Endothelial cell of umbilical vein (primary cell): ENCODE measurements around the gene MXD4. TPM values are rescaled to one million over a fixed set of nuclear protein-coding genes. Genes with fewer than 3 reads are reported as not detected.

Experiments used
- BruUV-seq: library from RNA; stranded (reverse); fragments of 400-500 nt; replicated peaks from 2 replicates; lab custom pipeline; 2021; lab: Mats Ljungman, UMichigan
- CTCF ChIA-PET: fragments of 300-600, 350-600 bp; sonication (Branson Sonifier 250); formaldehyde crosslinking; loops from one replicate; lab custom pipeline; 2021; ENCODE audit warnings: antibody characterized with exemption, inconsistent platforms; lab: Charles Lee
- POLR2A ChIA-PET: fragments of 300-600, 350-600 bp; sonication (Branson Sonifier 250); formaldehyde crosslinking; loops from one replicate; lab custom pipeline; 2021; ENCODE audit warnings: antibody characterized with exemption, inconsistent platforms; lab: Charles Lee
- DNase-seq: peaks from one replicate; pipeline ENCODE4 v3.0.0-alpha.2; 2011; ENCODE audit warnings: low read depth, low spot score
- FAIRE-seq: peaks from 2 replicates; lab custom pipeline; 2011; peaks lifted over from hg19 to GRCh38; lab: Jason Lieb, UNC
- H2AFZ ChIP-seq: 2 replicates; pipeline ENCODE4 v1.6.0; 2012; ENCODE audit warnings: low read depth, low read length, control low read depth, inconsistent platforms
- H3K27ac ChIP-seq: 2 replicates; pipeline ENCODE4 v1.5.1; 2011; ENCODE audit warnings: low read depth, mild to moderate bottlenecking, control low read depth, low read length, moderate library complexity; ENCODE audit not compliant: insufficient read depth
- H3K27me3 ChIP-seq, 2 experiments: 2 replicates each; pipeline versions ENCODE4 v1.6.0 to v1.6.1; 2011; ENCODE audit warnings: low read length in 2 of 2, mixed read lengths in 1 of 2; ENCODE audit not compliant: control insufficient read depth in 2 of 2, insufficient read depth in 2 of 2
- H3K36me3 ChIP-seq, 2 experiments: 2 replicates in 1 of 2; 3 replicates in 1 of 2; pipeline ENCODE4 v1.5.1; 2011; ENCODE audit warnings: low read length in 2 of 2, mild to moderate bottlenecking in 1 of 2, moderate library complexity in 1 of 2; ENCODE audit not compliant: control insufficient read depth in 2 of 2, insufficient read depth in 2 of 2; ENCODE audit errors: extremely low read depth in 1 of 2
- H3K4me1 ChIP-seq: 3 replicates; pipeline ENCODE4 v1.5.1; 2011; ENCODE audit warnings: mild to moderate bottlenecking, low read length; ENCODE audit not compliant: control insufficient read depth, insufficient read depth; ENCODE audit errors: extremely low read depth
- H3K4me2 ChIP-seq: 2 replicates; pipeline ENCODE4 v1.6.1; 2011; ENCODE audit warnings: low read length, control low read depth, mixed read lengths; ENCODE audit not compliant: insufficient read depth
- H3K4me3 ChIP-seq, 3 experiments: fragments of 200-600 bp in 1 of 3; sonication (generic), shearing (Covaris generic) in 1 of 3; replicated peaks in 1 of 3; 2 replicates each; pipeline ENCODE4 v1.5.1; 2011 to 2016; ENCODE audit warnings: control low read depth in 3 of 3, low read length in 3 of 3, mild to moderate bottlenecking in 2 of 3, inconsistent platforms in 1 of 3, low read depth in 1 of 3, moderate library complexity in 1 of 3; ENCODE audit not compliant: insufficient read depth in 1 of 3
- H3K79me2 ChIP-seq: 2 replicates; pipeline ENCODE4 v1.6.0; 2012; ENCODE audit warnings: low read length, inconsistent platforms; ENCODE audit not compliant: control insufficient read depth, insufficient read depth
- H3K9ac ChIP-seq: replicated peaks from 2 replicates; pipeline ENCODE3; 2011; ENCODE audit warnings: low read length, control low read depth; ENCODE audit not compliant: insufficient read depth; ENCODE audit errors: extremely low read depth
- H3K9me1 ChIP-seq: replicated peaks from 3 replicates; pipeline ENCODE4 v1.6.0; 2011; ENCODE audit warnings: mild to moderate bottlenecking, low read length; ENCODE audit not compliant: control insufficient read depth, insufficient read depth; ENCODE audit errors: extremely low read depth
- H3K9me3 ChIP-seq: replicated peaks from 2 replicates; pipeline ENCODE4 v1.5.1; 2012; ENCODE audit warnings: low read length, inconsistent platforms; ENCODE audit not compliant: control insufficient read depth, insufficient read depth
- H4K20me1 ChIP-seq: replicated peaks from 2 replicates; pipeline ENCODE3; 2011; ENCODE audit warnings: mild to moderate bottlenecking, low read length; ENCODE audit not compliant: control insufficient read depth, insufficient read depth; ENCODE audit errors: extremely low read depth
- EZH2 ChIP-seq: IDR thresholded peaks from 2 replicates; pipeline ENCODE4 v1.6.1; 2012; ENCODE audit warnings: borderline replicate concordance, low read depth, mild to moderate bottlenecking, moderate library complexity, low read length, inconsistent platforms; ENCODE audit not compliant: severe bottlenecking
- FOS ChIP-seq: IDR thresholded peaks from 2 replicates; pipeline ENCODE4 v1.6.1; 2011; ENCODE audit warnings: mild to moderate bottlenecking, low read length, moderate library complexity, borderline replicate concordance; ENCODE audit not compliant: insufficient read depth
- GATA2 ChIP-seq: IDR thresholded peaks from 2 replicates; pipeline ENCODE4 v1.7.0; 2011; ENCODE audit warnings: low read depth, mild to moderate bottlenecking, moderate library complexity, mixed read lengths, low read length; ENCODE audit not compliant: insufficient read length, insufficient read depth
- JUN ChIP-seq: IDR thresholded peaks from 2 replicates; pipeline ENCODE4 v1.6.1; 2011; ENCODE audit warnings: borderline replicate concordance, low read depth; ENCODE audit not compliant: insufficient read length, insufficient read depth
- MYC ChIP-seq: IDR thresholded peaks from one replicate; pipeline ENCODE4 v1.6.1; 2011; ENCODE audit warnings: mild to moderate bottlenecking, low read depth, low read length
- POLR2A ChIP-seq: IDR thresholded peaks from 2 replicates; pipeline ENCODE4 v1.6.1; 2012; ENCODE audit warnings: low read depth, mild to moderate bottlenecking, control low read depth, low read length
- POLR2AphosphoS5 ChIP-seq: IDR thresholded peaks from 2 replicates; pipeline ENCODE4 v1.6.1; 2012; ENCODE audit warnings: low read depth, mild to moderate bottlenecking, control low read depth, low read length, moderate library complexity; ENCODE audit not compliant: insufficient read depth
- dilution Hi-C: fragments of 300-500 bp; cut with MboI; formaldehyde crosslinking; loops from one replicate; pipeline ENCODE4 v1.15.0; 2019; ENCODE audit warnings: low sequenced_read_pairs; ENCODE audit not compliant: extremely low pct_ligation_motif_present
- intact Hi-C: fragments of 100-400 bp; cut with micrococcal nuclease; formaldehyde crosslinking; loops from one replicate; pipeline ENCODE4 v1.10.0; 2022
- polyA plus RNA-seq, 4 experiments: library from polyadenylated mRNA; depleted of rRNA in 3 of 4; stranded (reverse) in 3 of 4; unstranded in 1 of 4; fragments of >200 nt; gene quantifications; 2 replicates each; pipeline versions ENCODE4 v1.2.1 to v1.2.3, GENCODE V29; 2011 to 2012; ENCODE audit warnings: missing spikeins in 1 of 4
- total RNA-seq: library from RNA; stranded (reverse); gene quantifications from 2 replicates; pipeline ENCODE4 v1.2.3, GENCODE V29; 2021
- TF ChIP-seq, protein P1 (sequence below), 2 donors: IDR thresholded peaks; 1 replicate in 1 of 2; 2 replicates in 1 of 2; pipeline ENCODE4 v1.5.1; 2011; ENCODE audit warnings: low read length in 2 of 2, mild to moderate bottlenecking in 2 of 2, moderate library complexity in 2 of 2, control low read depth in 1 of 2, inconsistent platforms in 1 of 2, low read depth in 1 of 2; ENCODE audit not compliant: insufficient read depth in 1 of 2; ENCODE audit errors: extremely low read depth in 1 of 2
- TF ChIP-seq, protein P2 (sequence below): IDR thresholded peaks from 2 replicates; pipeline ENCODE4 v1.6.1; 2011; ENCODE audit not compliant: insufficient read depth, insufficient read length

The MXD4 gene
- total and polyA plus RNA-seq, 2 donors (not counting 3 experiments of a cell fraction or from before 2014, with no cell fraction given): 62.7 to 74.1 TPM

DNA sequence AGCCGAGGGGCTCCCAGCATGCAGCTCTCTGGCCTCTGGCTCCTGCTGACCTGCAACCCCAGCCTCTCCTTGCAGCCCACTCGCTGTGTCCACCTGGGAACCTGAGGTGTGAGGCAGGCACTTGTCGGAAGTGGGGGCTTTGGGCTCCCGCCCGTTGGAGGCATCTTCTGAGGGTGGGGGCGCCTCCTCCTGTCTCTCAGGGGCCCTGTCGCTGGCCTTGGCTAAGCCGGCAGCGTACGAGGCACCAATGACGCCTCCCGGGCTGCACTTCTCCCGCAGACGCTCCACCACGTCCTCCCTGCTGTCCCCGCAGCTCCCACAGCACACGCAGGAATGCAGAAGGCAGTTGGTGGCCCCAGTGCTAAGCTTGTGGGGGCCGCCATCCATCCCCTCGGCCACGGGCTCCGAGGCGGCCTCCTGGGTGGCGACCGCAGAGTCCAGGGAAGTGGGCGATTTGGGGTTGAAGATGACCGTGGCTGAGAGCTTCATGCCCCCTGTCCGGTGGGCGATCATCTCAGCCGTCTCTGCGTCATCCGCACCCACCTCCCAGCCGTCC is 42.5 kb upstream of the MXD4 start:
- Histone ChIP-seq H3K4me1 (no peaks in the 10 kb centered on the region), H3K36me3 (no peaks in the 10 kb centered on the region), H3K4me3 (no peak overlapping the region), H3K9me1 (no peaks in the 10 kb centered on the region), H3K9ac (no peak overlapping the region), H3K79me2 (no peaks in the 10 kb centered on the region), H3K27me3 (no peaks in the 10 kb centered on the region), H3K27ac (no peak overlapping the region), H4K20me1 (no peaks in the 10 kb centered on the region), H3K9me3 (no peaks in the 10 kb centered on the region), H2AFZ (no peak overlapping the region), H3K4me2 (no peak overlapping the region)
- no TSS peak for BruUV-seq
- no peak for TF ChIP-seq POLR2A
- no peak for TF ChIP-seq POLR2AphosphoS5
- TF ChIP-seq, protein P1, sequence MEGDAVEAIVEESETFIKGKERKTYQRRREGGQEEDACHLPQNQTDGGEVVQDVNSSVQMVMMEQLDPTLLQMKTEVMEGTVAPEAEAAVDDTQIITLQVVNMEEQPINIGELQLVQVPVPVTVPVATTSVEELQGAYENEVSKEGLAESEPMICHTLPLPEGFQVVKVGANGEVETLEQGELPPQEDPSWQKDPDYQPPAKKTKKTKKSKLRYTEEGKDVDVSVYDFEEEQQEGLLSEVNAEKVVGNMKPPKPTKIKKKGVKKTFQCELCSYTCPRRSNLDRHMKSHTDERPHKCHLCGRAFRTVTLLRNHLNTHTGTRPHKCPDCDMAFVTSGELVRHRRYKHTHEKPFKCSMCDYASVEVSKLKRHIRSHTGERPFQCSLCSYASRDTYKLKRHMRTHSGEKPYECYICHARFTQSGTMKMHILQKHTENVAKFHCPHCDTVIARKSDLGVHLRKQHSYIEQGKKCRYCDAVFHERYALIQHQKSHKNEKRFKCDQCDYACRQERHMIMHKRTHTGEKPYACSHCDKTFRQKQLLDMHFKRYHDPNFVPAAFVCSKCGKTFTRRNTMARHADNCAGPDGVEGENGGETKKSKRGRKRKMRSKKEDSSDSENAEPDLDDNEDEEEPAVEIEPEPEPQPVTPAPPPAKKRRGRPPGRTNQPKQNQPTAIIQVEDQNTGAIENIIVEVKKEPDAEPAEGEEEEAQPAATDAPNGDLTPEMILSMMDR (IDR thresholded peaks at IDR 0.05; ENCODE audit: extremely low read depth in 1 of 2, insufficient read depth in 1 of 2, low read depth in 1 of 2, low read length in 2 of 2): no peak
- no peak for TF ChIP-seq JUN
- no peak for TF ChIP-seq FOS
- no peak for TF ChIP-seq MYC
- TF ChIP-seq, protein P2, sequence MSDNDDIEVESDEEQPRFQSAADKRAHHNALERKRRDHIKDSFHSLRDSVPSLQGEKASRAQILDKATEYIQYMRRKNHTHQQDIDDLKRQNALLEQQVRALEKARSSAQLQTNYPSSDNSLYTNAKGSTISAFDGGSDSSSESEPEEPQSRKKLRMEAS: no peak
- no peak for TF ChIP-seq GATA2
- TF ChIP-seq EZH2: no peak
- DNase-seq (no peak), FAIRE-seq (no peak)
- POLR2A ChIA-PET: no interaction called here
- dilution Hi-C loops: no loop called here
- CTCF ChIA-PET: interaction anchor here (0.8 kb wide), 1 partner anchor 16 kb away, joined by 3 read pairs; no protein-coding TSS in a partner anchor
- intact Hi-C loops: no loop called here
